Left kidney (tissue), 2 donors: Measurements from ENCODE around the gene NUCKS1. TPM values are rescaled to one million over a fixed set of nuclear protein-coding genes. Genes with fewer than 3 reads are reported as not detected.
"Not testable (repeated sequence)": the region's sequence is repeated elsewhere in the genome, so short reads cannot be mapped to it uniquely, and the experiment has no call there.

ENCODE experiments used
- DNase-seq: peaks from one replicate; pipeline ENCODE4 v3.0.0-alpha.2; 2013
- polyA plus RNA-seq: library from polyadenylated mRNA; unstranded; fragments of 120-200 nt; gene quantifications from one replicate; pipeline ENCODE4 v1.2.1, GENCODE V29; 2013; ENCODE audit not compliant: insufficient read length

Gene NUCKS1
- polyA plus RNA-seq, 1 donor = 483 TPM

- no peak for DNase-seq
Measured at GRCh38 chr1:205735218-205735617, 14.8 kb downstream of the NUCKS1 start.

DNA sequence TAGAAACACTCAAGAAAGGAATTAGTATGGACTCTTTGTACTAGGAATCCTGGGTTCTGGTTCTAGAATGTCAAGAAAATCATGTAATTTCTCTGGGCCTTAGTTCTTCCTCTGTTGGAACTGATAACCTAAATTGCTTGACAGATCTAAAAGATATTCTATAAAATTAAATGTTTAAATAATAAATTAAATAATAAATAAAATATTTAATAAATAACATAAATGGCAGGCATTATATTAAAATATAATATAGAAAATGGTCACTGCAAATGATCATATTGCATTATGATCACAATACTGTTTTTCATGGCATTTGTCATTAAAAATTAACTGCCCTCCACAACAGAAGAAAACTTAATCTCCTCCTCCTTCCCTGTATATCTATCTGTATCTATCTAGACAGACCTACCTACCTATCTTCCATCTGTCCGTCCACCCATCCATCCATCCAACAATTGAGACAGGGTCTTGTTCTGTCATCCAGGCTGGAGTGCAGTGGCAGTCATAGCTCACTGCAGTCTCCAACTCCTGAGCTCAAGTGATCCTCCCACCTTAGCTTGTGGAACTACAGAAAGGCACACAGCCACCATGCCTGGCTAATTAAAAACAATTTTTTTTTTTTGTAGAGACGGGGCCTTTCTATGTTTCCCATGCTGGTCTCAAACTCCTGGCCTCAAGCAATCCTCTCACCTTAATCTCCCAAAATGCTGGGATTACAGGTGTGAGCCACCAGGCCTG, 16.4 kb downstream of the NUCKS1 start:
- no peak for DNase-seq

- no peak for DNase-seq
Measured at GRCh38 chr1:205729945-205730610, 19.9 kb downstream of the NUCKS1 start.

DNA sequence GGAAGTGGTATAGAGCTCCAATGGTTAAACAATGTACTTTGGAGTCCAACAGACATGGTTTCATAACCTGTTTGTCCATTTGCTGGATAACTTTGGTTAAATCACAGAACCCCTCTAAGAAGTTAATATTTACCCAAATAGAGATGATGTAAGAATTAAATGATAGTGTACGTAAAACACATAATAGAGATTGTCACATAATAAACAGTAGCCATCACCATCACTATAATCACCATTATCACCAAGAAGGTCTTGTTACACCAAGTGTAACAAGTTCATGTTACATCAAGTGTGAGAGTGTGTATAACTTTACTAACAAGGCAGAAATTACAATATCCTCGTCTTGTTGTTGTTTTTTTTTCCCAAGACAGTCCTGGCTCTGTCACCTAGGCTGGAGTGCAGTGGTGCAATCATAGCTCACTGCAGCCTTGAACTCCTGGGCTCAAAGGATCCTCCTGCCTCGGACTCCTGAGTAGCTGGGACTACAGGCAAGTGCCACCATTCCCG, 23.3 kb downstream of the NUCKS1 start:
- DNase-seq = no peak

- DNase-seq = no peak
Measured at GRCh38 chr1:205725514-205725913, 24.5 kb downstream of the NUCKS1 start.

DNA sequence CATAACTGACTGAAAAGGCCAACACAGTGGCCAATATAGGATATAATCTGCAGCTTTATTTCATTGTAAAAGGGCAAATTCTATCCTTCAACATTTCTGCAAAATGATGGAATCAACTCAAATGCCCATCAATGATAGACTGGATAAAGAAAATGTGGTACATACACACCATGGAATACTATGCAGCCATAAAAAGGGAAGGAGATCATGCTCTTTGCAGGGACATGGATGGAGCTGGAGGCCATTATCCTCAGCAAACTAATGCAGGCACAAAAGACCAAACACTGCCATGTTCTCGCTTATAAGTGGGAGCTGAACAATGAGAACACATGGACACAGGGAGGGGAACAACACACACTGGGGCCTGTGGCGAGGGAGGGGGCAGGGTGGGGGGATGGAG, 29.2 kb downstream of the NUCKS1 start:
- DNase-seq = not testable (repeated sequence)

- no peak for DNase-seq
Measured at GRCh38 chr1:205719762-205720161, 30.2 kb downstream of the NUCKS1 start.

- DNase-seq = no peak
Measured at GRCh38 chr1:205719015-205719414, 31.0 kb downstream of the NUCKS1 start.

- no peak for DNase-seq
Measured at GRCh38 chr1:205716371-205717132, 33.4 kb downstream of the NUCKS1 start.

DNA sequence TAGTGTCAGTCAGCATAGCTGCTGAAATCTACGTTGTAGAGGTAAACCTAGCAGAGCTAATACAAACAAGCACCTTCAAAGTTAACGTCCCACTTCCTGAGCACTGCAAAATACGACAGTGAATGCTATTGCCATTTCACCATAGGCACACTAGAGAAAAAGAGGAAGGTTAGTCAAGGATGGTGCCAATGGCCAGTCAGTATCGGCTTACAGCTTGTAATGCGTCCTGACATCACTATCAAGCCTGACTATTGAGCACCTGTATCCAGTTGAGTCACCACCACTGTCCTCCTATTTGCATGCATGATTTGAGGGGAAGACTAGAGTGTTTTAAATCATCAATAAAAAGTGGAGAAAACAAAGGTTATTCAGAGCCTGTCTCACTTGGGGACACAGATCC, 34.4 kb downstream of the NUCKS1 start:
- DNase-seq = no peak

- DNase-seq = no peak
Measured at GRCh38 chr1:205714906-205715246, 35.1 kb downstream of the NUCKS1 start.

GRCh38 chr1:205714190-205714905, 35.6 kb downstream of the NUCKS1 start:
- DNase-seq = no peak

GRCh38 chr1:205711105-205712048, 38.6 kb downstream of the NUCKS1 start:
- DNase-seq = peak; percentile 80

GRCh38 chr1:205710201-205711062, 39.5 kb downstream of the NUCKS1 start:
- no peak for DNase-seq

DNA sequence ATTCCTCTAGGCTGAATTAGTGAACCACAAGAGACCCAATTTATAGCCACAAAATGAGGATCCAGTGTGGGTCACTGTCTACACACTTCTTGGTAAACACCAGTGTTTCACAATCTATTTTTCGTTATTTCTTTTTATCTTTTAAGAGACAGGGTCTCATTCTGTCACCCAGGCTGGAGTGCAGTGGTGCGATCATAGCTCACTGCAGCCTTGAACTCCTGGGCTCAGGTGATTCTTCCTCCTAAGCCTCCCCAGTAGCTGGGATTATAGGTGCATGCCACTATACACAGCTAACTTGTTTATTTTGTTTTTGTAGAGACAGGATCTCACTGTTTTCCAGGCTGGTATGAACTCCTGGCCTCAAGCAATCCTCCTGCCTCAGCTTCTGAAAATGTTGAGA, 40.3 kb downstream of the NUCKS1 start:
- no peak for DNase-seq

- DNase-seq = no peak
Measured at GRCh38 chr1:205709059-205709398, 41.0 kb downstream of the NUCKS1 start.

- DNase-seq = no peak
Measured at GRCh38 chr1:205706601-205707502, 43.1 kb downstream of the NUCKS1 start.

- no peak for DNase-seq
Measured at GRCh38 chr1:205704903-205705302, 45.1 kb downstream of the NUCKS1 start.

- DNase-seq = no peak
Measured at GRCh38 chr1:205703072-205703471, 46.9 kb downstream of the NUCKS1 start.
